ENCODE data around the gene ZHX3.

ZHX3 gene

GRCh38 chr20:41191562-41192500 is 125.7 kb downstream of the ZHX3 start:
- Histone ChIP-seq H3K36me3 (ENCODE audit: control insufficient read depth, insufficient read depth, low read length, severe bottlenecking) (peaks cover 37% of the 10 kb centered on the region), H3K4me3 (ENCODE audit: low read length) (no peak overlapping the region), H3K9me3 (ENCODE audit: control insufficient read depth, low read length) (peaks cover 20% of the 10 kb centered on the region), H3K9ac (ENCODE audit: low read length) (no peak overlapping the region), H3K27me3 (replicated peaks; ENCODE audit: control insufficient read depth, insufficient read depth, low read length) (no peaks in the 10 kb centered on the region), H3K4me1 (ENCODE audit: control insufficient read depth, insufficient read depth, low read length) (no peaks in the 10 kb centered on the region)
- no peak for DNase-seq (ENCODE audit: low read depth)

- DNase-seq (ENCODE audit: low read depth) = no peak
- Histone ChIP-seq H3K9ac (ENCODE audit: low read length) (no peak overlapping the region), H3K4me3 (ENCODE audit: low read length) (no peak overlapping the region), H3K36me3 (ENCODE audit: control insufficient read depth, insufficient read depth, low read length, severe bottlenecking) (peaks cover 57% of the 10 kb centered on the region), H3K4me1 (ENCODE audit: control insufficient read depth, insufficient read depth, low read length) (no peaks in the 10 kb centered on the region), H3K27me3 (replicated peaks; ENCODE audit: control insufficient read depth, insufficient read depth, low read length) (no peaks in the 10 kb centered on the region), H3K9me3 (ENCODE audit: control insufficient read depth, low read length) (peaks cover 15% of the 10 kb centered on the region)
Measured at GRCh38 chr20:41187668-41188067, 129.9 kb downstream of the ZHX3 start.

GRCh38 chr20:41185013-41185757 is 132.3 kb downstream of the ZHX3 start:
- no peaks in the 10 kb centered on the region for H3K27me3 ChIP-seq (replicated peaks; ENCODE audit: control insufficient read depth, insufficient read depth, low read length)
- no peaks in the 10 kb centered on the region for H3K4me1 ChIP-seq (ENCODE audit: control insufficient read depth, insufficient read depth, low read length)
- H3K9me3 ChIP-seq (ENCODE audit: control insufficient read depth, low read length) = peaks cover 7% of the 10 kb centered on the region
- no peak overlapping the region for H3K4me3 ChIP-seq (ENCODE audit: low read length)
- no peak overlapping the region for H3K9ac ChIP-seq (ENCODE audit: low read length)
- DNase-seq (ENCODE audit: low read depth) = no peak
- peaks cover 65% of the 10 kb centered on the region for H3K36me3 ChIP-seq (ENCODE audit: control insufficient read depth, insufficient read depth, low read length, severe bottlenecking)

DNA sequence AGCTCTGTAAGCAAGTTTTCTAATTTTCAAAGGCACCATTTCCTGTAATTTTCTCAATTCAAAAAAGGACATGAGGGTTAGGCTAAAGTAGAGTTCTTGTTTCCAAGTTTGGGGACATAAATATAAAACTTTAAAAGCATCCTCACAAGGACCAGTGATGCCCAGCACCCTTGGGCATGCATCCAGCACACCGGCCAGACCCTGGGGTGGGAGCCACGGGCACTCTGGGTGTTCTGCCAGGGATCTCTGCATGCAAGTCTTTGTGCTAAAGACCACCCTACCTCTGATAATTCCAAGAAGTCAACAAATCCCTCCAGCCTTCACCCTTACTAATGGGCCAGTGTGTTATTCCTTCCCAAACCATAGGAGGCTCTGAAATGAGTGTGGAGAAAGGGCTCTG is 133.7 kb downstream of the ZHX3 start:
- Histone ChIP-seq H3K4me1 (ENCODE audit: control insufficient read depth, insufficient read depth, low read length) (peaks cover under 1% of the 10 kb centered on the region), H3K9me3 (ENCODE audit: control insufficient read depth, low read length) (no peaks in the 10 kb centered on the region), H3K27me3 (replicated peaks; ENCODE audit: control insufficient read depth, insufficient read depth, low read length) (no peaks in the 10 kb centered on the region), H3K9ac (ENCODE audit: low read length) (no peak overlapping the region), H3K36me3 (ENCODE audit: control insufficient read depth, insufficient read depth, low read length, severe bottlenecking) (peaks cover 60% of the 10 kb centered on the region), H3K4me3 (ENCODE audit: low read length) (no peak overlapping the region)
- no peak for DNase-seq (ENCODE audit: low read depth)

- no peak overlapping the region for H3K4me3 ChIP-seq (ENCODE audit: low read length)
- no peaks in the 10 kb centered on the region for H3K9me3 ChIP-seq (ENCODE audit: control insufficient read depth, low read length)
- no peak overlapping the region for H3K9ac ChIP-seq (ENCODE audit: low read length)
- H3K36me3 ChIP-seq (ENCODE audit: control insufficient read depth, insufficient read depth, low read length, severe bottlenecking) = peaks cover 60% of the 10 kb centered on the region
- H3K27me3 ChIP-seq (replicated peaks; ENCODE audit: control insufficient read depth, insufficient read depth, low read length) = no peaks in the 10 kb centered on the region
- peaks cover 5% of the 10 kb centered on the region for H3K4me1 ChIP-seq (ENCODE audit: control insufficient read depth, insufficient read depth, low read length)
- DNase-seq (ENCODE audit: low read depth) = no peak
Measured at GRCh38 chr20:41183391-41183790, 134.1 kb downstream of the ZHX3 start.

GRCh38 chr20:41182296-41183212 is 135.0 kb downstream of the ZHX3 start:
- DNase-seq (ENCODE audit: low read depth) = no peak
- Histone ChIP-seq H3K27me3 (replicated peaks; ENCODE audit: control insufficient read depth, insufficient read depth, low read length) (no peaks in the 10 kb centered on the region), H3K9me3 (ENCODE audit: control insufficient read depth, low read length) (no peaks in the 10 kb centered on the region), H3K36me3 (ENCODE audit: control insufficient read depth, insufficient read depth, low read length, severe bottlenecking) (peaks cover 60% of the 10 kb centered on the region), H3K4me3 (ENCODE audit: low read length) (no peak overlapping the region), H3K9ac (ENCODE audit: low read length) (no peak overlapping the region), H3K4me1 (ENCODE audit: control insufficient read depth, insufficient read depth, low read length) (peaks cover 13% of the 10 kb centered on the region)

GRCh38 chr20:41181567-41181966 is 136.0 kb downstream of the ZHX3 start:
- no peak for DNase-seq (ENCODE audit: low read depth)
- no peak overlapping the region for H3K4me3 ChIP-seq (ENCODE audit: low read length)
- H3K4me1 ChIP-seq (ENCODE audit: control insufficient read depth, insufficient read depth, low read length) = peaks cover 23% of the 10 kb centered on the region
- H3K9ac ChIP-seq (ENCODE audit: low read length) = no peak overlapping the region
- no peaks in the 10 kb centered on the region for H3K27me3 ChIP-seq (replicated peaks; ENCODE audit: control insufficient read depth, insufficient read depth, low read length)
- peaks cover 63% of the 10 kb centered on the region for H3K36me3 ChIP-seq (ENCODE audit: control insufficient read depth, insufficient read depth, low read length, severe bottlenecking)
- no peaks in the 10 kb centered on the region for H3K9me3 ChIP-seq (ENCODE audit: control insufficient read depth, low read length)

DNA sequence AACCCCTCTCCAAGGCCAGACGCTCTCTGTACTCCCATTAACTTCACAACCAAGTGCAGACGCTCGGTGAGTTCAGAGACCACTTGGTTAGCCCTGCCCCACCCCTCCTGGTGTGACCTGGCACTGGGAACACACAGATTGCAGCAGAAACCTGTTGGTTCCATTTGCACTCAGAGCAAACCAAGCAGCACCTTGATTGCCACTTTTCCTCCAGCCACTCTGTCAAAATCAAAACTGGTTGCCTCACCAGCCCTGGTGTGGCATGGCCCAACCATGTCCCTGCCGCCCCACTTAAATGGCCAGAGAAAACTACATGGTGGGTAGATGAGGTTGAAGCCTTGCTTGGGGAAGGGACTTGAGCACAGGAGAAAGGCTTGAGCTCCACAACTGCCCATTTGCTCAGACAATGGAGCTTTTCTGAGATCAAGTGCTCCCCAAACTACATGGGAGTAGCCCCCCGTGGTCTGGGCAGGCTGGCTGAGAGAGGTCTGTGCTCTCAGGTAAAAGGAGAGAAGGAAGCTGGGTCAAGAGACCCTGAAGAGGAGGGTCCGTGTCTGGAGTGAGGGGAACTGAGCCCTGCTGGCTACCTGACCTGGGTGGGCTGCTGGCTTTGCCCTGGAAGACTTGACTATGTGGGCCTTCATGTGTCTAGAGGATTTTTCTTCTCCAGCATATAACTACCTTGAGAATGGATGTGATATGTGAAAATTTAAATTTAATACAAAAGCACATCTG is 136.8 kb downstream of the ZHX3 start:
- peaks cover 63% of the 10 kb centered on the region for H3K36me3 ChIP-seq (ENCODE audit: control insufficient read depth, insufficient read depth, low read length, severe bottlenecking)
- no peak for DNase-seq (ENCODE audit: low read depth)
- no peak overlapping the region for H3K4me3 ChIP-seq (ENCODE audit: low read length)
- H3K9ac ChIP-seq (ENCODE audit: low read length) = no peak overlapping the region
- no peaks in the 10 kb centered on the region for H3K9me3 ChIP-seq (ENCODE audit: control insufficient read depth, low read length)
- H3K4me1 ChIP-seq (ENCODE audit: control insufficient read depth, insufficient read depth, low read length) = peaks cover 31% of the 10 kb centered on the region
- H3K27me3 ChIP-seq (replicated peaks; ENCODE audit: control insufficient read depth, insufficient read depth, low read length) = no peaks in the 10 kb centered on the region

- no peak for DNase-seq (ENCODE audit: low read depth)
- peaks cover 61% of the 10 kb centered on the region for H3K36me3 ChIP-seq (ENCODE audit: control insufficient read depth, insufficient read depth, low read length, severe bottlenecking)
- H3K4me1 ChIP-seq (ENCODE audit: control insufficient read depth, insufficient read depth, low read length) = peaks cover 38% of the 10 kb centered on the region
- no peak overlapping the region for H3K4me3 ChIP-seq (ENCODE audit: low read length)
- H3K27me3 ChIP-seq (replicated peaks; ENCODE audit: control insufficient read depth, insufficient read depth, low read length) = no peaks in the 10 kb centered on the region
- H3K9ac ChIP-seq (ENCODE audit: low read length) = no peak overlapping the region
- H3K9me3 ChIP-seq (ENCODE audit: control insufficient read depth, low read length) = no peaks in the 10 kb centered on the region
Measured at GRCh38 chr20:41179961-41180360, 137.6 kb downstream of the ZHX3 start.

- no peaks in the 10 kb centered on the region for H3K9me3 ChIP-seq (ENCODE audit: control insufficient read depth, low read length)
- H3K4me1 ChIP-seq (ENCODE audit: control insufficient read depth, insufficient read depth, low read length) = peaks cover 43% of the 10 kb centered on the region
- H3K27me3 ChIP-seq (replicated peaks; ENCODE audit: control insufficient read depth, insufficient read depth, low read length) = no peaks in the 10 kb centered on the region
- no peak for DNase-seq (ENCODE audit: low read depth)
- H3K36me3 ChIP-seq (ENCODE audit: control insufficient read depth, insufficient read depth, low read length, severe bottlenecking) = peaks cover 58% of the 10 kb centered on the region
- H3K9ac ChIP-seq (ENCODE audit: low read length) = no peak overlapping the region
- no peak overlapping the region for H3K4me3 ChIP-seq (ENCODE audit: low read length)
Measured at GRCh38 chr20:41178904-41179432, 138.6 kb downstream of the ZHX3 start.

Data from adipocyte (in vitro differentiated cells).